Limb (tissue), 2 donors: ENCODE data around the gene LSM14B.
"Not testable (repeated sequence)": the region's sequence is repeated elsewhere in the genome, so short reads cannot be mapped to it uniquely, and the experiment has no call there.

ENCODE experiments used
- DNase-seq, 2 donors: peaks; one replicate each; pipeline ENCODE4 v3.0.0-alpha.2; 2016; ENCODE audit errors: extremely low spot score in 2 of 2

LSM14B gene

DNA sequence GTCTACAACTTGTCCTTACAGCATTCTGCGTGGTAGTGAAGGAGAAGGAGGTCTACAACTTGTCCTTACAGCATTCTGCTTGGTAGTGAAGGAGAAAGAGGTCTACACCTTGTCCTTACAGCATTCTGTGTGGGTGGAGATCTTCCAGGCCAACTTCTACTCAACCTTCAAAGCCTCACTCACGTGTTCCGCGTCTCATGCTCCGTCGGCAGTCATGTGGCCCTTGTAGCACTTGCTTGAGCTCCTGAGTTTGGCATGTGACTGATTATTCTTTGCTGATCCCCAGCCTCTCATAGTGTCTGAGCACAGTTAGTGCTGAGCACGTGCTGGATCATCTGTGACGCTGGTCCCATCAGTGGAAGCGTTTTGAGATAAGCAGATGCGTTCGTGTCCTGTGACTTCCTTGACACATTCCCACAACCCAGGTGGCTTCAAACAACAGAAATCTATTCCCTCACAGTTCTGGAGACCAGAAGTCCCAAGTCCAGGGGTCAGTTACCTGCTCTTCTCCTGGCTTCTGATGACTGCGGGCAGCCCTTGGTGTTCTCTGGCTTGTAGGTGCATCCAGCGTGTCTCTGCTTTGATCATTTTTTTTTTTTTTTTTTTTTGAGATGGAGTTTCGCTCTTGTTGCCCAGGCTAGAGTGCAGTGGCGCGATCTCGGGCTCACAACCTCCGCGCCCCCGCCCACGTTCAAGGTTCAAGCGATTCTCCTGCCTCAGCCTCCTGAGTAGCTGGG is 23.9 kb downstream of the LSM14B start:
- DNase-seq = no peak

DNA sequence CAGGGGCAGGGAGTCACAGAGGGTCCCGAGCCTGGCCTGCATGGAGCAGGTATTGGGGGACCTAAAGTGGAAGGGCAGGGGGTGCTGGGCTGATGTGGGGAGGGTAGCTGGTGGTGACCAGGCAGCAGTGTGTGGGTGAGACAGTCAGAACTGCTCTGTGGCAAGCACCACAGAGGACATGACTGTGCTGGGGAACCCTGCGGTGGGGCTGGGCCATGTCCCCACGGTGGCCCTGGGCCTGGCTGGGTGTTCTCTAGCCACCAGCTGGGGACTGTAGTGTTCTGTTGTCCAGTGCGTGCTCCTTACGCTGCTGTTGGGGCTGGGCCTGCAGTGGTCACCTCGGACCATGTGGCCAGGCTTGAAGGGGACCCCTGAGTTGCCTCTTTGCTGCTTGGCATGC is 24.9 kb downstream of the LSM14B start:
- DNase-seq = no peak

DNA sequence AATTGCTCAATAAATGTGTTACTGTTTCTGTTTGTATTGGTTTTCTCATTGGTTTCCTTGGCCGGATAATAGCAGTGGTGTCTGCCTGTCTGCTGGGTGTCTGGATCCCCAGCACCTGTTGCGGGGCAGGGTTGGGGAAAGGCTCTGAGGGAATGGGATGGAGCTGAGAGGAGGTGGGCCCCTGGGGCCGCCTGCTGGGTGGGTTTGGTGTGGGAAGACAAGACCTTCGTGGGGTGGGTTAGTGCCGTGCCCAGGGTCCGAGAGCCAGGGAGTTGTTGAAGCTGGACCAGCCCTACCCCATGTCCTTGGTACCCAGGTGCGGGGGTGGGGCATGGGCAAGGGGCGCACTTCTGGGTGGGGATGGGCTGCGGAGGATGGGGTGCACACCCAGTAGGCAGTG is 25.3 kb downstream of the LSM14B start:
- DNase-seq = no peak

DNA sequence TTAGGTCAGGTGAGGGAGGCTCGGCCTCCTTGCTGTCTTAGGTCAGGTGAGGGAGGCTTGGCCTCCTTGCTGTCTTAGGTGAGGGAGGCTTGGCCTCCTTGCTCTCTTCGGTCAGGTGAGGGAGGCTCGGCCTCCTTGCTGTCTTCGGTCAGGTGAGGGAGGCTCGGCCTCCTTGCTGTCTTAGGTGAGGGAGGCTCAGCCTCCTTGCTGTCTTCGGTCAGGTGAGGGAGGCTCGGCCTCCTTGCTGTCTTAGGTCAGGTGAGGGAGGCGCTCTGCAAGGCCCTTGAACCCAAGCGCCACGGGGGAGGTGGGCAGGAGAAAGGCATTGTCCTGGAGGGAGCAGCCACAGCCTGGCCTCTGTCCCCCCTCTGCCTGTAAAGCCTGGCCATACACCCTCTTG is 26.1 kb downstream of the LSM14B start:
- DNase-seq = not testable (repeated sequence)

DNA sequence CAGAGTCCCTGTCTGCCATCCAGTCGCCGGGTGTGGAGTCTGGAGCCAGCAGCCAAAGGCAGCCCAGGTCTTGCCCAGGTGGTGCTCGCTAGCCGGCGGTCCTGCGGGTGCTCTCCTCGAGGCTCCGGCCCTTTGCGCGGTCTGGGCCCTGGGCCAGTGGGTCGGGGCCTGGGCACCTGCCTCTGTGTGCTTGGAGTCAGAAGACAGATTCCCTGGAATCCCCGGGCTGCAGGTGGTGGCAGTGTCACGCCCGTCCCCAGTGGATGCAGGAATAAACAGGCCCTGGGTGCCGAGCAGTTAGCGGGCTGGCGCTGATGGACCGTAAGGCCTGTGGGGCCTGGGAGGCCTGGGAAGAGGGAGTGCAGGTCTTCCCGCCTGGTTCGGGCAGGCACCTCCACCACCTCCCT is 26.6 kb downstream of the LSM14B start:
- DNase-seq = no peak

DNA sequence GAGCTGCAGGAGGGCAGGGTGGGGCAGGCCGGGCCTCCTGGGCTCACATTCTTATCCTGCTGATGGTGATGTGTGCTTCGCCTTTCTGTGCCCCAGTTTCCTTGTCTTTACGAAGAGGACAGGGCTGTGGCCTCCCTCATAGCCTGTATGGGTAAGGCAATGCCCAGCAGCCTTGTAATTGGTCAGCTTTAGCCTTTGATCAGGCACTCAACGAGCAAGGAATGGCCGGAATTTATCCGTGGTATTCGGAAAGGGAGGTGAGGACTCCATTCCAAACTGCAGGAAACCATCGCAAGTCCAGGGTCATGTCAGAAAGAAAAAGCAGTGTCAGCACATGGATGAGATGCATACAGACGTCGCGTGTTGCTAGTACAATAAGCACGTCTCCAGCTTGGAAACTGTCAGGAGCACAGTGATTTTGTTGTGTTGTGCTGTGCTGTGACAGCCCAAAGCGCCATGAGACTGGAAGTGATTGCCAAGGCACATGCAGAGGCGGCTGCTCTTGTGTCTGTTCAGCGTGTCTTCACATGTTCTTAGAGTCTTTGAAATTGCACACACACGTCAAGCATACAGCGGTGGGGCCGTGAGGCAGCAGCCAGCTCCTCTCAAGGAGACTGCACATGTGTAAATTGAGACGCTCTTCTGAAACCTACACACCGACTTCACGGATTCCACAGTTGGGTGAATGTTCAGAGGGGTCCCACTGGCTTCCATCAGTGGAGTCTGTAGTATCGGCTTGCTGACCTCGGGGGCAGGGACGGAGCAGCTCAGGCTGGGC is 27.4 kb downstream of the LSM14B start:
- no peak for DNase-seq

DNA sequence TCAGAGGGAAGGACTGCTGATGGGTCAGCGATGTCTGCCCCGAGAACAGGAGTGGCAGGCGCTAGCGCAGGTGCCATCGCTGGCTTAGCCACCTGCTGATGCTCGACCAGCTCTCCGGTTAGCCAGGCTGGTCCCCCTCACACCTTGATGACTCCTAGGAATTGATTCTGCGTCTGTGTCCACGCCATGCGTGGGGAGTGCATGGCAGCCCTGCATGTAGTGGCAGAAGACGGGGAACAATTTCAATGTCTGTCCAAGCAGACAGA is 28.0 kb downstream of the LSM14B start:
- no peak for DNase-seq

DNA sequence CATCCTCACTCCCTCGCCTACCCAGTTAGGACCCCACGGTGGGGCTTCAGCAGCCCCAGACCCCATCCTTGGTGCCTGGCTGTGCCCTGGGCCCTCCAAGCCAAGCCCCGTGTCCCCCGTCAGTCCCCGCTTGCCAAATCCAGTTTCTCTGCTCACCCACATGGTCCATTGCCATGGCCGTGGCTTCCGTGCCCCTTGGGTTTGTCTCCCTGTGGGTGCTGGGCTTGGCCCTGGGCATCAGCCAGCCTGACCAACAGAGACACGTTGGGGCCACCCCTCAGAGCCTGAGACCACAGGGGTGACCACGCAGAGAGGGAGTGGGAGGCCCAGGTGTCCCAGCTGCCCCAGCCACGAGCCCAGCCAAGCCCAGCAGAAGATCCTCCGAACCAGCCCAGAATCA is 28.9 kb downstream of the LSM14B start:
- DNase-seq = no peak

DNA sequence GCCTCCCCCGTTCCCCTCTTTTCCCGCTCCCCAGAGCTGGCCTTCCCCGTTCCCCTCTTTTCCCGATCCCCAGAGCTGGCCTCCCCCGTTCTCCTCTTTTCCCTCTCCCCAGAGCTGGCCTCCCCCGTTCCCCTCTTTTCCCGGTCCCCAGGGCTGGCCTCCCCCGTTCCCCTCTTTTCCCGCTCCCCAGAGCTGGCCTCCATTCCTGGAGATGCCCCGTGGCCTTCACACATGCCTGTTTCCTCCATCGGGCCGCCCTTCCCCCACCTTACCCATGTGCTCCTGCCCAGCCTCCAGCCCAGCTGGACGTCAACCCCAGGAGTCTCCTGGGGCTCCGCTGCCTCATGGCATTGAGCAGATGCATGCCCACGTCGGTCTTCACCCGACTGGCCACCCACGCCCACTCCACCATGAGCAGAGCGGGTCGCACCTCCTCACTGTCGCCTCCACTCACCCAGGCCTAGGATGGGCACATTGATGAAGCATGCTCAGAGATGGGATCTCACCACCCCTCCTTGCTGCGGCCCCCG is 29.6 kb downstream of the LSM14B start:
- no peak for DNase-seq

DNA sequence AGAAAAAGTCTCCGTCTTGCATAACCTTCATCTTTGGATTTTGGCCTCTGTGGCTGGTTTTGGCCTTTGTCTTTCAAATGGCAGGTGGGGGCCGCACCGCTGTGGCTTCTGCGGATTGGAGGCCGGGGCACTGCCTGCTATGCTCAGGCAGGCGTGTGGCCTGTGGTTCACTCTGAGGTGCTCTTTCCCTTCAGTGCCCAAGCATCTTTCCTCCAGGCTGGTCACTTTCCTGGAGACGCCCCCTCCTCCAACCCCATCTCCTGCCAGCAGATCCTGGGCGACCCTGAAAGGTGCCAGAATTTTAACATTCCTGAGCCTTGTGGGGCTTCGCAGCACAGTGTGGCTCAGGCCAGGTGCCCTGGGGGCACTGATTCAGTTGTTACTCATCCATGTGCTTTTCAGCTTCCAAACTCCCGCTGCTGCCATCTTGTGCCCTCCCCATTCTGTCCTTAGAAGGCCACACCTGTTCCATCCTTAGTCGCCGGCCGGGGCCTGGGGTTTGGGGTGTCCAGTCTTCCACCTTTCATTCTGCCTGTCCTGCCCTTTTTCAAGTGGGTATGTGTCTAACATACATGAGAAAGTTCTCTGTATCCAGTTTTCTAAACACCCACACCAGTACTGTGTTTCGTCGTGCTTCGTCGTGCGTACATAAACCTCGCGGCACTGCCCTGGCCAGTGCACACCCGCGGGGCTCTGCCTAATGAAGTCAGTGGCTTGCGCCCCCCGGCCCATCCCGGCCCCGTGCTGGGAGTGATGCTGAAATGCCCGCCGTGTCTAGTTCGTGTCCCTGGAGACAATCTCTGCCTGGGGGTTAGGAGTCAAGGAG is 33.4 kb downstream of the LSM14B start:
- DNase-seq = no peak

DNA sequence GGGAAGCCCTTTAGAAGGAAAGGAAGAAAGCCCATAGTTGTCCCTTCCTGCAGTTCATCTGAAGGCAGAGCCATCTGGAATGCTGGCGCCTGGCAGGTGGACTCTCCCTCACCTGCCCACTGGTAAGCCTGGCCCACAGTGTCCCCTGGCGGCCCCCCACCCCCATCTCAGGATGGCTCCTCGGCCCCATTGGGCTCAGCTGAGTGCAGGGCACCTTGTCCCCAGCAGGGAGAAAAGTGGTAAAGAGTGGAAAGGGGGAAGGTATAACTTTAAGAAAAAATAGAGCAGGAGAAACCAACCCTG is 33.9 kb downstream of the LSM14B start:
- DNase-seq = no peak

DNA sequence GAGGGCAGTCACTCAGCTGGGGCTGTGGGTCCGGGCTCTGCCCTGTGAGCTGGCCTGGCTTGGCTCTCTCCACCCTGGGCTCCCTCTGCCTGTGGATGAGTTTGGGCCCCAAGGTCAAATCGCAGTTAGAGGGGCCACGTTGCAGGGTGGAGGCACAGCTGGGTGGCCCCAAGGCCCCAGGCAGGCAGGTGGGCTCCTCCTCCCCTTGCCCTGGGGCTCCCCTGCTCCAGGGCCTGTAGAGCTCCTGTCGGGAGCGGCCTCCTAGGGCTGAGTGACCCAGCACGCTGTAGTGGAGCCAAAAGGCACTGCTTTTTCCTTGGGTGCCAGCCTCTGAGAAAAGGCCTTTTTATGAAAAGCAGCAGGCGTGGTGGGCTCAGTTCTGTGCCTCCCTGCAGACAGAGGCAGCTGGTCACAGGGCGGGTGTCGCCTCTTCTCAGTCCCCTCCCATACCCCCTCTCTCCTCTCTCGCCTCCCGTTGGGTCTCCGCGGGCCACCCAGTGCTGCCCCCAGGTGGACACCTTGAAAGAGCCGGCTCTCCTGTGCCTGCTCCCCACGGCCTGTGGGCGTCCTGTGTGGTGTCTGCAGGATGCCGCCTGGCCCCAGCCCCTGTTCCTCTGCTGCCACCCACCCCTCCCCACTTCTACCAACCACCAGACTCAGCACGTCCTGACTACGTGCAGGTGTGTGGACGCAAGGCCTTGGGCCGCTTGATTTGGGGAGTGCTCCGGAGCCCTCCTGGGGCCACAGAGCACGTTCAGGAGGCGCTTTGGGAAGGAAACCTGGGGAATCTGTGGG is 34.5 kb downstream of the LSM14B start:
- peak; percentile 25 to 81 for DNase-seq

DNA sequence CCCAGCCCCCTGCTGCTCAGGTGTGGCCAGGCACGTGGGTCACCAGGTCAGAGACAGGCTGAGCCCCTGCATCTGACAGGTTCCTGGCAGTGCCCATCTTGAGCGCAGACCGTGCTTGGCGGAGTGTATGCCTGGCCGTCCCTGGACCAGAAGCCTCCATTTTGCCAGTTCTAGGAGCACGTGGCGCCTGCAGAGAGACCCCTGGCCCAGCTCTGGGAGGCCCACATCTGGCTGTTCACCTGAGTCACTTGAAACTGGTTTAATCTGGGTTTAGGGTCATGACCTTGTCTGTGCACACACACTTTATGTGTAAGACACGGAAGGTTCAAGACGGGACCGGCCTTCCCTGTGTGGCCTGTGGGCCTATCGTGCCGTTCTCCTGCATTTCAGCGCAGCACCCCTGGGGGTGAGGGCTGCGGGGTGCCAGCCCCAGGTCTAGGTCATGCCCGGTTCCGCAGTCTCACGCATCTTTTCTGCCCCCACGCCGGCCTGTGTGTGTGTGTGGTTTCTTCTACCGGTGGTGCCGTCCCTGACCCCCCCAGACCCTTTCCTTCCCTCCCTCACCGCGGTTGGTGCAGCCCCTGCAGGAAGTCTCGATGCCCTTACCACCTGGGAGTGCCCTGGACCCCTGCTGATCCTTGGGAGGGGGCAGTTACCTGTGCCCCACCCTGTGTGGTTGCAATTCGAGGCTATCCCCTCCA is 35.3 kb downstream of the LSM14B start:
- DNase-seq = no peak

DNA sequence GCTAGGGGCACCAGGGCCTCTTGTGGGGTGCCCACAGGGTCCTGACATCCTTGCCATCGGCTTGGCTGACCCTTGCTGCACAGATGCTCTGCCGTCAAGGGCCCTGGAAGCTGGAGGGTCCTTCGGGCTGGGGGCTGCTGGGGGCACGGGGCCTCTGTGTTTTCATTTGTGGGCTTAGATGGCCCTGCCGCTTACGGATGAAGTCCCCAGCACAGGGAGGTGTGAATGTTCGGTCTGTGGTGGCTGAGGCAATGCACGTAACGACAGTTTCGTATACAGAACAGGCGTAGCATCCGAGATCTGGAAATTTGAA is 35.8 kb downstream of the LSM14B start:
- DNase-seq = no peak

DNA sequence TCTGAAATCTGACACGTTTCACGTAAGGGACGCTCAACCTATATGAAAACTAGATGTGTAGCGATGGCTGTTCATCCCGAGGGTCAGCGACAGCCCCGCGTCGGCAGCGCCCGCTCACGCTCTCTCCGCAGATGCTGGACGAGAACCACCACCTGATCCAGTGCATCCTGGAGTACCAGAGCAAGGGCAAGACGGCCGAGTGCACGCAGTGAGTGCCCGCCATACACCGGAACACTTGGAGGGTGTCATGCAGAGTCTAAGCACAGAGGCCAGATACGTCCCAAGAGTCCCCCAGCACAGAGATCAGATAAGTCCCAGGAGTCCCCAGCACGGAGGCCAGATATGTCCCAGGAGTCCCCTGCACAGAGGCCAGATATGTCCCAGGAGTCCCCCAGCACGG is 36.3 kb downstream of the LSM14B start:
- no peak for DNase-seq

DNA sequence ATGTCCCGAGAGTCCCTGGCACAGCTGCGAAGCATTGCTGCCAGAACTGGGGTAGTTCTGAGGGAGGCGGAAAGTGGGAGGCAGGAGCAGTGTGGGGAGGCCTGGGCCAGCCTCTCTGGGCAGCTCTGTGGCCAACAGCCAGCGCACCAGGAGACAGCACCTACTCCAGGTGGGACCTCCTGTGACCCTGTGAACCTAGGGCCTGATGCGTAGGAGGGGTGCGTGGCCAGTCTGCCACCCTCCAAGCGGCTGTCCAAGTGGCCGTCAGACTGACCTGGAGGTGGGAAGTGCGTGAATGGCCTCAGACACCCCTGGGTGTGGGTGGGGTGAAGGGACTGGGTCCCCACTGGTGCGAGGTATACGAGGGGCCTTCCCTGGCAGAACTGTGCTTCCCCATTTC is 36.8 kb downstream of the LSM14B start:
- DNase-seq = no peak

DNA sequence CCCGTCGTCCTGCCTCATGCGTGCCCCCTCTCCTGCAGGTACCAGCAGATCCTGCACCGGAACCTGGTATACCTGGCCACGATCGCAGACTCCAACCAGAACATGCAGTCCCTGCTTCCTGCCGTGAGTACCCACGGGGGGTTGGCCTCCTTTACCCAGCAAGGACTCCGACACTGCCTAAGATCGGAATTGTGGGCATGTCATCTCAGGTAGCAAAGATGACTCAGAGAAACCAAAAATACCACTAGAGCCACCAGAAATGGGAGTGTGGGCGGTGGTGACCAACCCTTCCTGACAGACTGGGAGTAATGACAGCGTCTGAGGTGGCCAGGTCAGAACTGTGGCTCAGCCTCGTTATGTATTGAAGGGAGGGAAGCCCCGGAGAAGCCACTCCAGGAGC is 37.6 kb downstream of the LSM14B start:
- no peak for DNase-seq

DNA sequence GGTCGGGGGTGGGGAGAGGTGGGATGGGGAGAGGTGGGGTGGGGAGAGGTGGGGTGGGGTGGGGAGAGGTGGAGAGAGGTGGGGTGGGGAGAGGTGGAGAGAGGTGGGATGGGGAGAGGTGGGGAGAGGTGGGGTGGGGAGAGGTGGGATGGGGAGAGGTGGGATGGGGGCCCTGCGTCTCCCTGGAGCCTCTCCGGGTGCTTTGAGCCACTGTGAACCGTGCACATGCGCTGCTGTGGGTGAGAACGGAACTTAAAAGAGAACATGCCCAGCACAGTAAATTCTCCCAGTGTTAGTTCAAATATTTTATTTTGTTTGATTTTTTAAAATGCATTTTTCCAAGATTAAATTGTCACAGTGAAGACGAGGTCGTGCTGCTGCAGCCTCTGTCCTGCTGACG is 38.0 kb downstream of the LSM14B start:
- DNase-seq = no peak

DNA sequence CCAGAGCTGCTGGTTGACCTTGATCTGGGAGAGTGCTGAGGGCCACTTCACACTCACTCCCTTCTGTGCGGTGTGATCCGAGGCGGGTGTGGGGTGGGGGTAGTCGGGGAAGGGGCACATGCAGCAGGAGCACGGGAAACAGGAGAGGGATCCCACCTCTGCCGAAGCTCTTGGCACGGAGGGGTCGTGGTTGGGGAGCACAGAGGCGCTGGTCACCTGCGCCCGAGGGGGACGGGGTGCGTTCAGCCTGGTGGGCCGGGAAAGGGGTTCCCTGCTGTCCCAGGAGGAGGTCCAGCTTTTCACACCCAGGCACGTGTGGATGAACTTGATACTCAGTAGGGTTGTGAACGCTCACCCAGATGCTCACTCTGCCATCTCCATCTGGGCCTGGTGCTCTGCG is 38.6 kb downstream of the LSM14B start:
- DNase-seq = no peak

DNA sequence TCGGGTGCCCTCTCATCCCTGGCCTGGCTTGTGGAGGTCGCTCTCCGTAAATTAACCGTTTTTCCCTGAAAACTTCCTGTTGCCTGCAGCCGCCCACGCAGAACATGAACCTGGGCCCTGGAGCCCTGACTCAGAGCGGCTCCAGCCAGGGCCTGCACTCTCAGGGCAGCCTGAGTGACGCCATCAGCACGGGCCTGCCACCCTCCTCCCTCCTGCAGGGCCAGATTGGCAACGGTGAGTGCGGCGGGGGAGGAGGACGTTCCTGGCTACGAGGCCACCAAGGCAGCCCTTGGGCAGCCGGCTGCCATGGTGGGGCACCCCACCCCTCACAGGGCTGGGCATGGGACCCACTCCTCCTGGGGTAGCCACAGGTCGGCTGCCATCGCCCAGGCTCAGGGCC is 39.1 kb downstream of the LSM14B start:
- DNase-seq = no peak

DNA sequence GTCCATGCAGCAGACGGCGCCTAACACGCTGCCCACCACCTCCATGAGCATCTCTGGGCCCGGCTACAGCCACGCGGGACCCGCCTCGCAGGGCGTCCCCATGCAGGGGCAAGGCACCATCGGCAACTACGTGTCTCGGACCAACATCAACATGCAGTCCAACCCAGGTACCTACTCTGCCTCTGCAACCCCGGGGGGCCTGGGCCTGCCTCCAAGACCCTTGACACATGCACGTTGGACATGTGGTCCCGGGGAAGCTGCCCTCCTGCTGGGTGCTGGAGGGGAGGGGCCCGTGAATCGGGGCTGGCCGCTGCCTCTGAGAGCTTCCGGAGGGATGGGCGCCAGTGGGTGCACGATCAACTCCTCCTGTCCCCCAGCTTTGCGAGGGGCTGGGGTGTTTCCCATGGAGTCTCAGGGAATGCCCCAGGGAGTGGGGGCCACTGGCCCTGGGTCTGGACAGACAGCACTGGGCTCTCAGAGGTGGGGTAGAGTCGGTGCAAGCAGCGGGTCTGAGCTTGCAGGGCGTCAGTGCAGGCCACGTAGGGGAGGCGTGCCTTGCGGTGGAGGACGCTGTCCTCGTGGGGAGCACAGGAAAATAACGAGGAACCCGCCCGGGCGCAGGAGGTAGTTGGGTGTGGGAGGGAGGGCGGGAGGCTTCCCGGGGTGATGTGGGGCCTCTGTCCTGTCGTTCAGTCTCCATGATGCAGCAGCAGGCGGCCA is 40.6 kb downstream of the LSM14B start:
- DNase-seq = no peak
